Osteoblast (primary cell): ENCODE data around the gene OMG. TPM values are rescaled to one million over a fixed set of nuclear protein-coding genes. Genes with fewer than 3 reads are reported as not detected.

Experiments
- DNase-seq: peaks from one replicate; pipeline ENCODE4 v3.0.0; 2011; ENCODE audit warnings: low spot score, mixed read lengths; ENCODE audit not compliant: insufficient read length; ENCODE audit errors: missing footprints
- H2AFZ ChIP-seq: 2 replicates; pipeline ENCODE4 v1.6.0; 2011; ENCODE audit warnings: mild to moderate bottlenecking, low read length
- H3K27ac ChIP-seq: 2 replicates; pipeline ENCODE4 v1.5.1; 2011; ENCODE audit warnings: mild to moderate bottlenecking, low read depth, low read length, moderate library complexity
- H3K27me3 ChIP-seq: 2 replicates; pipeline ENCODE4 v1.6.0; 2012; ENCODE audit warnings: mild to moderate bottlenecking, control low read depth, inconsistent platforms, low read length, moderate library complexity; ENCODE audit not compliant: insufficient read depth
- H3K36me3 ChIP-seq: 2 replicates; pipeline ENCODE4 v1.5.1; 2011; ENCODE audit warnings: mild to moderate bottlenecking, low read length, control low read depth, moderate library complexity; ENCODE audit not compliant: insufficient read depth
- H3K4me1 ChIP-seq: 2 replicates; pipeline ENCODE4 v1.5.1; 2011; ENCODE audit warnings: mild to moderate bottlenecking, low read length, control low read depth, moderate library complexity; ENCODE audit not compliant: insufficient read depth
- H3K4me2 ChIP-seq: 2 replicates; pipeline ENCODE4 v1.6.0; 2011; ENCODE audit warnings: mild to moderate bottlenecking, low read length; ENCODE audit not compliant: insufficient read depth
- H3K4me3 ChIP-seq: fragments of 200-600 bp; sonication (generic); 3 replicates; pipeline ENCODE4 v1.5.1; 2012; ENCODE audit warnings: mild to moderate bottlenecking, low read length, inconsistent platforms; ENCODE audit not compliant: insufficient read depth
- H3K79me2 ChIP-seq: 2 replicates; pipeline ENCODE4 v1.6.0; 2012; ENCODE audit warnings: mild to moderate bottlenecking, low read length, control low read depth, inconsistent platforms; ENCODE audit not compliant: insufficient read depth
- H3K9me3 ChIP-seq: 2 replicates; pipeline ENCODE4 v1.5.1; 2011; ENCODE audit warnings: low read depth, low read length, control low read depth
- H4K20me1 ChIP-seq: 2 replicates; pipeline ENCODE4 v1.6.0; 2012; ENCODE audit warnings: mild to moderate bottlenecking, low read length, control low read depth; ENCODE audit not compliant: insufficient read depth
- CTCF ChIP-seq: IDR thresholded peaks from 2 replicates; pipeline ENCODE4 v1.5.1; 2011; ENCODE audit warnings: mild to moderate bottlenecking, low read depth, low read length, moderate library complexity; ENCODE audit errors: extremely low read depth
- total RNA-seq: library from RNA; depleted of rRNA; stranded (reverse); fragments of >200 nt; gene quantifications from 2 replicates; pipeline ENCODE4 v1.2.3, GENCODE V29; 2012

OMG gene
- total RNA-seq, 1 donor = 0.72 TPM

- no peaks in the 10 kb centered on the region for H3K9me3 ChIP-seq
- peaks cover 6% of the 10 kb centered on the region for H3K4me1 ChIP-seq
- H3K36me3 ChIP-seq = peaks cover 2% of the 10 kb centered on the region
- no peaks in the 10 kb centered on the region for H3K27me3 ChIP-seq
- no peak overlapping the region for H3K27ac ChIP-seq
- H3K79me2 ChIP-seq = peaks cover 27% of the 10 kb centered on the region
- H3K4me2 ChIP-seq = no peak overlapping the region
- H4K20me1 ChIP-seq = no peaks in the 10 kb centered on the region
- DNase-seq = no peak
- no peak for TF ChIP-seq CTCF
- no peak overlapping the region for H2AFZ ChIP-seq
- no peak overlapping the region for H3K4me3 ChIP-seq
Observed at GRCh38 chr17:31308372-31309334, 11.6 kb upstream of the OMG start.

DNA sequence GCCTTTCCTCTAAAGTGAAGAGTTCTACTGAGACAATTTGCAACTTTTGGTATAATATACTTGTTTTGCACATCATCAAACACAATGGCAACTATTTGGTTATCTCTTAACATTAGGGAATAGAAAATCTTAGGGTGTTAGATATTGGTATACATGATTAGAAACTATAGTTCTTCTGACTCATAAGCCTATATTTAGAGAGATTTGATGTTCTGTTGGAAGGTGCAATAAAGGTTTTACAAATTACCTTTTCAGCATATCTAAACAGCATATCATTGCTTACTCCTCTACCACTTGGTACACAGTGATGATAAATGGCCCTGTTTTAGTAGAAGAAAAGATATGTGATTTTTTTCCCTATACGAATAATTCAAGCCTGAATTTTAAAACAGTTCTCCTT is 10.6 kb upstream of the OMG start:
- H2AFZ ChIP-seq = no peak overlapping the region
- H3K27ac ChIP-seq = no peak overlapping the region
- H4K20me1 ChIP-seq = no peaks in the 10 kb centered on the region
- H3K79me2 ChIP-seq = peaks cover 27% of the 10 kb centered on the region
- H3K4me2 ChIP-seq = no peak overlapping the region
- H3K9me3 ChIP-seq = no peaks in the 10 kb centered on the region
- H3K4me1 ChIP-seq = no peaks in the 10 kb centered on the region
- no peak for DNase-seq
- no peak for TF ChIP-seq CTCF
- no peaks in the 10 kb centered on the region for H3K27me3 ChIP-seq
- H3K36me3 ChIP-seq = peaks cover 2% of the 10 kb centered on the region
- H3K4me3 ChIP-seq = no peak overlapping the region

DNA sequence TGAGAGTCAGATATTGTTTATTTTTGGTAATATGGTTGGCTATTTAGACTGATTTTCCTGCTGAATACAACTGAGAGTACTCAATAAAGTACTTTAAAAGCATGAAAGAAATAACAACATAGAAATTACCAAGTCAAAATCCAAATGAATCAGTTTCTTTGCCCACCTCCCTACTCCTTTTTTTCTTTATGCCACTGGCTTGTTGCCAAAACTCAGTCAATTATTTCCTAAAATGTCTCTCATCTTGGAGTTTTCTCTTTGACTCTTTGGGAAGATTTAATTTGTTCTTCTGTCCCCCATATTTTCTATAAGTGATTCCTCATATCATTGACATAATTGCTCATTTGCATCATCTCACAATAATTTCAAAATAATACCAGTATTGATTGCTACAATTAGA is 2.6 kb upstream of the OMG start:
- no peaks in the 10 kb centered on the region for H3K27me3 ChIP-seq
- no peak for DNase-seq
- no peaks in the 10 kb centered on the region for H3K36me3 ChIP-seq
- no peak for TF ChIP-seq CTCF
- H3K79me2 ChIP-seq = peaks cover 6% of the 10 kb centered on the region
- H3K27ac ChIP-seq = no peak overlapping the region
- H3K9me3 ChIP-seq = no peaks in the 10 kb centered on the region
- H2AFZ ChIP-seq = no peak overlapping the region
- H3K4me1 ChIP-seq = no peaks in the 10 kb centered on the region
- H3K4me3 ChIP-seq = no peak overlapping the region
- H4K20me1 ChIP-seq = no peaks in the 10 kb centered on the region
- H3K4me2 ChIP-seq = no peak overlapping the region

DNA sequence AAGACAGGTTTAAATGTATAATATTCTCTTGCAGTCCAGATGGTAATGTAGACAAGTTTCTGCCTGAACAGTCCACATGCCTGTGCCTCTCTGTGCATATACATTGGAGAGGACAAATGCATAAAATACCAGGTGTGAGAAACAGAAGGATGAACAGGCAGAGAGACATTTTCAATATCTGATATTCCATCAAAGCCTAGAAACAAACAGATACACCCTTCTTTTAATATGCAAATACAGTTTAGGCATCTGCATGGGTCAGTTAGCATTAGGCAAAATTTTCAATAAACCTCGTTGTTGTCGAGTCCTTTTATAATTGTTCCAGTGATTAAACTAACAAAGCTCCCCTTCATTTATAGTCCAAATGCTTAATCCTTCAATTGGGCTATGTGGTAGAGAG is 897 bp downstream of the OMG start:
- Histone ChIP-seq H4K20me1 (no peaks in the 10 kb centered on the region), H3K4me3 (no peak overlapping the region), H3K27ac (no peak overlapping the region), H2AFZ (no peak overlapping the region), H3K79me2 (peaks cover 3% of the 10 kb centered on the region), H3K9me3 (no peaks in the 10 kb centered on the region), H3K4me1 (no peaks in the 10 kb centered on the region), H3K36me3 (no peaks in the 10 kb centered on the region), H3K4me2 (no peak overlapping the region), H3K27me3 (no peaks in the 10 kb centered on the region)
- no peak for TF ChIP-seq CTCF
- no peak for DNase-seq
